IMR-90 (cell line): ENCODE data around the gene SDC4. TPM values are rescaled to one million over a fixed set of nuclear protein-coding genes. Genes with fewer than 3 reads are reported as not detected.

ENCODE experiments used
- ATAC-seq: fragments of 200-7000 bp; cut with Tn5 transposase; 2 replicates; pipeline ENCODE4 v1.9.1; 2020; ENCODE audit warnings: low read depth, mild to moderate bottlenecking, moderate library complexity
- BruUV-seq: library from RNA; stranded (reverse); fragments of 400-500 nt; replicated peaks from 2 replicates; lab custom pipeline; 2021; lab: Mats Ljungman, UMichigan
- CTCF ChIA-PET: fragments of 300-600 bp; formaldehyde crosslinking; extraction: SDS; loops from one replicate; lab custom pipeline; 2021; ENCODE audit warnings: antibody characterized with exemption; lab: Yijun Ruan, JAX
- POLR2A ChIA-PET: fragments of 300-600 bp; sonication (Branson Sonifier 250); formaldehyde crosslinking; loops from one replicate; lab custom pipeline; 2022; ENCODE audit warnings: antibody characterized with exemption; ENCODE audit not compliant: unreplicated experiment; lab: Charles Lee
- DNase-seq: peaks from one replicate; pipeline ENCODE4 v3.0.0; 2013
- H2AFZ ChIP-seq: replicated peaks from 2 replicates; pipeline ENCODE3; 2013; ENCODE audit warnings: low read length, mild to moderate bottlenecking; ENCODE audit not compliant: poor library complexity
- H2AK5ac ChIP-seq: 2 replicates; pipeline ENCODE4 v1.6.1; 2013; ENCODE audit warnings: low read depth, low read length, inconsistent platforms
- H2AK9ac ChIP-seq: replicated peaks from 2 replicates; pipeline ENCODE3; 2013; ENCODE audit warnings: mild to moderate bottlenecking, low read depth, low read length, moderate library complexity; ENCODE audit not compliant: poor library complexity
- H2BK120ac ChIP-seq: 2 replicates; pipeline ENCODE4 v1.6.1; 2013; ENCODE audit warnings: low read depth, low read length, inconsistent platforms
- H2BK15ac ChIP-seq: 3 replicates; pipeline ENCODE4 v1.6.1; 2013; ENCODE audit warnings: low read depth, low read length, inconsistent platforms
- H2BK20ac ChIP-seq: 2 replicates; pipeline ENCODE4 v1.6.1; 2013; ENCODE audit warnings: low read depth, mild to moderate bottlenecking, inconsistent platforms, low read length, moderate library complexity
- H2BK5ac ChIP-seq: 2 replicates; pipeline ENCODE4 v1.6.1; 2013; ENCODE audit warnings: mild to moderate bottlenecking, low read depth, low read length, inconsistent platforms; ENCODE audit not compliant: poor library complexity, severe bottlenecking
- H3K14ac ChIP-seq: replicated peaks from 2 replicates; pipeline ENCODE4 v1.6.1; 2013; ENCODE audit warnings: low read depth, low read length, inconsistent platforms
- H3K18ac ChIP-seq: 2 replicates; pipeline ENCODE4 v1.6.1; 2013; ENCODE audit warnings: low read depth, low read length, control low read depth
- H3K23ac ChIP-seq: 2 replicates; pipeline ENCODE4 v1.6.1; 2013; ENCODE audit warnings: low read depth, low read length, inconsistent platforms
- H3K27ac ChIP-seq: 2 replicates; pipeline ENCODE4 v1.5.1; 2013; ENCODE audit warnings: mild to moderate bottlenecking, control low read depth, low read length; ENCODE audit not compliant: insufficient read depth
- H3K27me3 ChIP-seq: 2 replicates; pipeline ENCODE4 v1.6.1; 2013; ENCODE audit warnings: low read length; ENCODE audit not compliant: control insufficient read depth, insufficient read depth
- H3K36me3 ChIP-seq: 2 replicates; pipeline ENCODE4 v1.6.1; 2013; ENCODE audit warnings: low read length, mixed read lengths; ENCODE audit not compliant: control insufficient read depth, insufficient read depth
- H3K4ac ChIP-seq: 2 replicates; pipeline ENCODE4 v1.6.1; 2013; ENCODE audit warnings: low read depth, low read length, inconsistent platforms
- H3K4me1 ChIP-seq: 2 replicates; pipeline ENCODE4 v1.6.1; 2013; ENCODE audit warnings: low read length, mixed read lengths; ENCODE audit not compliant: control insufficient read depth, insufficient read depth
- H3K4me2 ChIP-seq: 2 replicates; pipeline ENCODE4 v1.6.1; 2013; ENCODE audit warnings: low read depth, mild to moderate bottlenecking, control low read depth, low read length, moderate library complexity
- H3K4me3 ChIP-seq: 2 replicates; pipeline ENCODE4 v1.5.1; 2013; ENCODE audit warnings: low read depth, mild to moderate bottlenecking, control low read depth, low read length, moderate library complexity; ENCODE audit not compliant: insufficient read depth
- H3K56ac ChIP-seq: 2 replicates; pipeline ENCODE4 v1.6.1; 2013; ENCODE audit warnings: low read length, inconsistent platforms; ENCODE audit not compliant: insufficient read depth; ENCODE audit errors: extremely low read depth
- H3K79me1 ChIP-seq, 2 experiments: 2 replicates each; pipeline ENCODE4 v1.6.1; 2013; ENCODE audit warnings: low read length in 2 of 2, inconsistent platforms in 1 of 2, low read depth in 1 of 2
- H3K9ac ChIP-seq: 2 replicates; pipeline ENCODE4 v1.6.1; 2013; ENCODE audit warnings: low read depth, low read length, control low read depth
- H3K9me1 ChIP-seq: 2 replicates; pipeline ENCODE4 v1.6.1; 2013; ENCODE audit warnings: low read length, inconsistent platforms; ENCODE audit not compliant: insufficient read depth
- H3K9me3 ChIP-seq: 2 replicates; pipeline ENCODE4 v1.6.1; 2013; ENCODE audit warnings: low read length; ENCODE audit not compliant: control insufficient read depth, insufficient read depth
- H4K20me1 ChIP-seq: 2 replicates; pipeline ENCODE4 v1.6.1; 2013; ENCODE audit warnings: low read length, inconsistent platforms; ENCODE audit not compliant: insufficient read depth
- H4K5ac ChIP-seq: 2 replicates; pipeline ENCODE4 v1.6.1; 2013; ENCODE audit warnings: mild to moderate bottlenecking, low read depth, low read length, control low read depth
- H4K8ac ChIP-seq, 2 experiments: 2 replicates each; pipeline ENCODE4 v1.6.1; 2013; ENCODE audit warnings: low read depth in 2 of 2, low read length in 2 of 2, control low read depth in 1 of 2, inconsistent platforms in 1 of 2
- H4K91ac ChIP-seq: 2 replicates; pipeline ENCODE4 v1.6.1; 2013; ENCODE audit warnings: low read depth, low read length, inconsistent platforms; ENCODE audit not compliant: insufficient read depth
- BHLHE40 ChIP-seq: fragments of 150-350 bp; IDR thresholded peaks from 2 replicates; pipeline ENCODE4 v1.6.1; 2016; ENCODE audit warnings: mild to moderate bottlenecking, low read depth, low read length
- CEBPB ChIP-seq: IDR thresholded peaks from 2 replicates; pipeline ENCODE4 v1.6.1; 2012; ENCODE audit warnings: low read depth, low read length, improper control_type of control experiment
- CHD1 ChIP-seq: IDR thresholded peaks from 2 replicates; pipeline ENCODE4 v1.6.1; 2012; ENCODE audit warnings: low read depth, low read length, improper control_type of control experiment
- ELK1 ChIP-seq: fragments of 150-350 bp; IDR thresholded peaks from 2 replicates; pipeline ENCODE4 v1.6.1; 2016; ENCODE audit warnings: low read depth, mild to moderate bottlenecking, low read length, moderate library complexity, borderline replicate concordance
- FOS ChIP-seq: fragments of 150-350 bp; IDR thresholded peaks from 2 replicates; pipeline ENCODE4 v1.6.1; 2016; ENCODE audit warnings: low read depth, low read length
- MAFK ChIP-seq: IDR thresholded peaks from 2 replicates; pipeline ENCODE4 v1.6.1; 2012; ENCODE audit warnings: low read depth, low read length, improper control_type of control experiment
- MAZ ChIP-seq: IDR thresholded peaks from 2 replicates; pipeline ENCODE4 v1.6.1; 2012; ENCODE audit warnings: low read depth, mild to moderate bottlenecking, low read length, improper control_type of control experiment, moderate library complexity, borderline replicate concordance
- MXI1 ChIP-seq: IDR thresholded peaks from 2 replicates; pipeline ENCODE4 v1.6.1; 2012; ENCODE audit warnings: low read depth, mild to moderate bottlenecking, low read length, moderate library complexity, borderline replicate concordance
- NFE2L2 ChIP-seq: fragments of 150-350 bp; IDR thresholded peaks from 2 replicates; pipeline ENCODE4 v1.6.1; 2016; ENCODE audit warnings: low read depth, mild to moderate bottlenecking, low read length
- RAD21 ChIP-seq: IDR thresholded peaks from 2 replicates; pipeline ENCODE4 v1.6.1; 2012; ENCODE audit warnings: low read length, improper control_type of control experiment
- RCOR1 ChIP-seq: IDR thresholded peaks from 2 replicates; pipeline ENCODE4 v1.6.1; 2012; ENCODE audit warnings: mild to moderate bottlenecking, low read length, improper control_type of control experiment; ENCODE audit not compliant: insufficient replicate concordance
- SMC3 ChIP-seq: fragments of 150-350 bp; IDR thresholded peaks from 2 replicates; pipeline ENCODE4 v1.6.1; 2016; ENCODE audit warnings: low read depth, mild to moderate bottlenecking, antibody characterized with exemption, low read length, moderate library complexity
- WGBS, 2 experiments: methylation state at CpG; one replicate each; pipeline versions ENCODE4 v1.1.5 to v1.1.7; 2013; ENCODE audit warnings: missing lambda C conversion rate in 2 of 2; ENCODE audit not compliant: insufficient read length in 1 of 2; ENCODE audit errors: extremely low coverage in 2 of 2; 5-methylcytosine and 5-hydroxymethylcytosine counted together
- dilution Hi-C: fragments of 300-500 bp; cut with HindIII; formaldehyde crosslinking; loops from one replicate; pipeline ENCODE4 v1.14.3; 2018; ENCODE audit warnings: low sequenced_read_pairs; ENCODE audit not compliant: unreplicated experiment
- in situ Hi-C: fragments of 300-500 bp; cut with MboI; formaldehyde crosslinking; loops from 3 replicates; pipeline ENCODE4 v1.14.3; 2019; ENCODE audit warnings: low sequenced_read_pairs, inconsistent platforms, mixed read lengths
- intact Hi-C: fragments of 100-400 bp; cut with micrococcal nuclease; formaldehyde crosslinking; loops from 2 replicates; pipeline ENCODE4 v1.10.0; 2022
- polyA plus RNA-seq, 3 experiments: library from polyadenylated mRNA; depleted of rRNA; stranded (reverse); fragments of >200 nt; gene quantifications; 2 replicates each; pipeline ENCODE4 v1.2.3, GENCODE V29; 2012; ENCODE audit warnings: low replicate concordance in 1 of 3
- total RNA-seq: library from RNA; depleted of rRNA; stranded (reverse); fragments of >200 nt; gene quantifications from 2 replicates; pipeline ENCODE4 v1.2.3, GENCODE V29; 2012

The SDC4 gene
- total and polyA plus RNA-seq, 2 of the 4 experiments (the other 2 are of a cell fraction): 203 to 265 TPM

GRCh38 chr20:45359406-45360148, 11.4 kb upstream of the SDC4 start (continued):
- TF ChIP-seq FOS: no peak
- TF ChIP-seq MAZ: no peak
- TF ChIP-seq NFE2L2: no peak
- no peak for TF ChIP-seq CEBPB
- no peak for TF ChIP-seq MAFK

GRCh38 chr20:45359069-45359405, 10.8 kb upstream of the SDC4 start:
- DNase-seq: peak; percentile 44
- in situ Hi-C loops (loop anchor here (5.0 kb wide), 1 partner anchor 78 kb away; no protein-coding TSS in a partner anchor), dilution Hi-C loops (no loop called here), intact Hi-C loops (no loop called here)
- H3K9me1 ChIP-seq: peaks cover 18% of the 10 kb centered on the region
- H3K36me3 ChIP-seq: no peaks in the 10 kb centered on the region
- H3K14ac ChIP-seq: peak overlapping the region; percentile 24; the same call in 1 of the 2 replicates
- peak overlapping the region; percentile 49; the same call in 1 of the 2 replicates for H3K27ac ChIP-seq
- peak overlapping the region; percentile 62 for H2AK9ac ChIP-seq
- H4K20me1 ChIP-seq: peaks cover 5% of the 10 kb centered on the region; the same call in 1 of the 2 replicates
- peak overlapping the region; percentile 41; the same call in 1 of the 2 replicates for H4K91ac ChIP-seq
- H2AK5ac ChIP-seq: peak overlapping the region; percentile 87
- peak overlapping the region; percentile 68 for H2BK120ac ChIP-seq
- no peak overlapping the region; the same call in 1 of the 2 replicates for H3K4me2 ChIP-seq
- no peaks in the 10 kb centered on the region for H3K27me3 ChIP-seq
- ChIA-PET CTCF (interaction anchor here (0.7 kb wide), 1 partner anchor 15 kb away, joined by 3 read pairs; no protein-coding TSS in a partner anchor), POLR2A (no interaction called here)
- H3K56ac ChIP-seq: no peak overlapping the region
- no peak overlapping the region for H3K9ac ChIP-seq
- peak overlapping the region; percentile 30 for H2BK5ac ChIP-seq
- no TSS peak for BruUV-seq
- H3K79me1 ChIP-seq: peaks cover 6 to 19% of the 10 kb centered on the region in 2 experiments; a peak in 3 of 4 replicates
- H3K4me3 ChIP-seq: no peak overlapping the region
- 0 out of 2 replicates have a peak overlapping the region, but pooled peaks have one; percentile 32 for H3K18ac ChIP-seq
- H2BK15ac ChIP-seq: peak overlapping the region; percentile 73; the same call in 2 of the 3 replicates
- peak overlapping the region; percentile 57 to 59; a peak in 3 of 4 replicates for H4K8ac ChIP-seq
- H3K9me3 ChIP-seq: no peaks in the 10 kb centered on the region
- H3K4me1 ChIP-seq: peaks cover 32% of the 10 kb centered on the region
- no peak for ATAC-seq
- peak overlapping the region; percentile 31; the same call in 1 of the 2 replicates for H3K23ac ChIP-seq
- peak overlapping the region; percentile 23 for H2AFZ ChIP-seq
- peak overlapping the region; percentile 39 for H3K4ac ChIP-seq
- peak overlapping the region; percentile 15; the same call in 1 of the 2 replicates for H2BK20ac ChIP-seq
- peak overlapping the region; percentile 11; the same call in 1 of the 2 replicates for H4K5ac ChIP-seq
- no CpG with 5 or more reads among the region's 7 CpGs for WGBS, 2 experiments
- TF ChIP-seq RCOR1 (no peak), NFE2L2 (no peak), SMC3 (no peak), MXI1 (no peak), MAFK (no peak), ELK1 (no peak), RAD21 (no peak), BHLHE40 (no peak), MAZ (no peak), FOS (no peak), CHD1 (no peak)
